Esophagus muscularis mucosa (tissue), 4 donors: ENCODE results near the gene GCK. TPM values are rescaled to one million over a fixed set of nuclear protein-coding genes. Genes with fewer than 3 reads are reported as not detected.

Source experiments
- DNase-seq: peaks from one replicate; pipeline ENCODE4 v3.0.0-alpha.2; 2017; ENCODE audit errors: extremely low spot score
- H3K27ac ChIP-seq, 4 donors: fragments of 200-600 bp; sonication (generic); replicated peaks in 1 of 4; 1 replicate in 3 of 4; 2 replicates in 1 of 4; pipeline ENCODE4 v1.5.1; 2016 to 2019; ENCODE audit warnings: mild to moderate bottlenecking in 1 of 4
- H3K27me3 ChIP-seq, 4 donors: fragments of 200-600 bp; sonication (generic); one replicate each; pipeline versions ENCODE4 v1.5.1 to v1.6.0; 2016 to 2019
- H3K36me3 ChIP-seq, 4 donors: fragments of 200-600 bp; sonication (generic); one replicate each; pipeline ENCODE4 v1.5.1; 2016 to 2019
- H3K4me1 ChIP-seq, 4 donors: fragments of 200-600 bp; sonication (generic); one replicate each; pipeline ENCODE4 v1.5.1; 2016 to 2019
- H3K4me3 ChIP-seq, 4 donors: fragments of 200-600 bp; sonication (generic); 1 replicate in 2 of 4; 2 replicates in 2 of 4; pipeline ENCODE4 v1.5.1; 2016 to 2019; ENCODE audit warnings: mild to moderate bottlenecking in 4 of 4, moderate library complexity in 1 of 4
- H3K9me3 ChIP-seq, 4 donors: fragments of 200-600 bp; sonication (generic); 1 replicate in 3 of 4; 2 replicates in 1 of 4; pipeline ENCODE4 v1.5.1; 2016 to 2019
- EP300 ChIP-seq: sonication (generic); formaldehyde crosslinking; IDR thresholded peaks from one replicate; pipeline ENCODE4 v1.6.1; 2017; ENCODE audit warnings: antibody characterized with exemption
- POLR2A ChIP-seq: fragments of 450-650 bp; IDR thresholded peaks from one replicate; pipeline ENCODE4 v1.6.1; 2017; ENCODE audit warnings: antibody characterized with exemption, moderate library complexity, mild to moderate bottlenecking, low read depth
- POLR2AphosphoS5 ChIP-seq, 2 donors: sonication (generic); formaldehyde crosslinking; IDR thresholded peaks; one replicate each; pipeline ENCODE4 v1.6.1; 2017; ENCODE audit warnings: antibody characterized with exemption in 2 of 2
- WGBS: methylation state at CpG from one replicate; pipeline ENCODE4 v1.1.5; 2018; 5-methylcytosine and 5-hydroxymethylcytosine counted together
- intact Hi-C: fragments of 100-400 bp; cut with DNase I; formaldehyde crosslinking; loops from one replicate; pipeline ENCODE4 v1.15.1; 2023
- total RNA-seq, 4 donors: library from RNA; depleted of rRNA; stranded (reverse); fragments of >200 nt; gene quantifications; one replicate each; pipeline versions ENCODE4 v1.1.0 to v1.2.1, GENCODE V29; 2016
- TF ChIP-seq, protein P1 (sequence below), 3 experiments: fragments of 200-600 bp in 2 of 3; fragments of 450-650 bp in 1 of 3; sonication (generic) in 2 of 3; IDR thresholded peaks; one replicate each; pipeline ENCODE4 v1.5.1; 2017 to 2019; ENCODE audit warnings: antibody characterized with exemption in 3 of 3, mild to moderate bottlenecking in 2 of 3, moderate library complexity in 1 of 3

Gene GCK
- total RNA-seq, 4 donors from 2014 or later = 0.75 to 2.8 (median 1.2) TPM

- TF ChIP-seq POLR2A (no peak), POLR2AphosphoS5 (IDR thresholded peaks at IDR 0.05) (no peak)
- TF ChIP-seq, protein P1, sequence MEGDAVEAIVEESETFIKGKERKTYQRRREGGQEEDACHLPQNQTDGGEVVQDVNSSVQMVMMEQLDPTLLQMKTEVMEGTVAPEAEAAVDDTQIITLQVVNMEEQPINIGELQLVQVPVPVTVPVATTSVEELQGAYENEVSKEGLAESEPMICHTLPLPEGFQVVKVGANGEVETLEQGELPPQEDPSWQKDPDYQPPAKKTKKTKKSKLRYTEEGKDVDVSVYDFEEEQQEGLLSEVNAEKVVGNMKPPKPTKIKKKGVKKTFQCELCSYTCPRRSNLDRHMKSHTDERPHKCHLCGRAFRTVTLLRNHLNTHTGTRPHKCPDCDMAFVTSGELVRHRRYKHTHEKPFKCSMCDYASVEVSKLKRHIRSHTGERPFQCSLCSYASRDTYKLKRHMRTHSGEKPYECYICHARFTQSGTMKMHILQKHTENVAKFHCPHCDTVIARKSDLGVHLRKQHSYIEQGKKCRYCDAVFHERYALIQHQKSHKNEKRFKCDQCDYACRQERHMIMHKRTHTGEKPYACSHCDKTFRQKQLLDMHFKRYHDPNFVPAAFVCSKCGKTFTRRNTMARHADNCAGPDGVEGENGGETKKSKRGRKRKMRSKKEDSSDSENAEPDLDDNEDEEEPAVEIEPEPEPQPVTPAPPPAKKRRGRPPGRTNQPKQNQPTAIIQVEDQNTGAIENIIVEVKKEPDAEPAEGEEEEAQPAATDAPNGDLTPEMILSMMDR (IDR thresholded peaks at IDR 0.05) = no peak
- Histone ChIP-seq H3K27ac (no peak overlapping the region), H3K4me3 (no peak overlapping the region), H3K36me3 (no peaks in the 10 kb centered on the region), H3K9me3 (no peaks in the 10 kb centered on the region), H3K4me1 (peaks cover 0 to 21% (median 0%) of the 10 kb centered on the region in 4 donors), H3K27me3 (no peaks in the 10 kb centered on the region)
- intact Hi-C loops = loop anchor here (10.0 kb wide), 1 partner anchor 62 kb away; no protein-coding TSS in a partner anchor
- DNase-seq = no peak
- 65% methylated on average over 3 of the region's 3 CpGs for WGBS
Measured at GRCh38 chr7:44133295-44133694, 55.9 kb downstream of the GCK start.

DNA sequence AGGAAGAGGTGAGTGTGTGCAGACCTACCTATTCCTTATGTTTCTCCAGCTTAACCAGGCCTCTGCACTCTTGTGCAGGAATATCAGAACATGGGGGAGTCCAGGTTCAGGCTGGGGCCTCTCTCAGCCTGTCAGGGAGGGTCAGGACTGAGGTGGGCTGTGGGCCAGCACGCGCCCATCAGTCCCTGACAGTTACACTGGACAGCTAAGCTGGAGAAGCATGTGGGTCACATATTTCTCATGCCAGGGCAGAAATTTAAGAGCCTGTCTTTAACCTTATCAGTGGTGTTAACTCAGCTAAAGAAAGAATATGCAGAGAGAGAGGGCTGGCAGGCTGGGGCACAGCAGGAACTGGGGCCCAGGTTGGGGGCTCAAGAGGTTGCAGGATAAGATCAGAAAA is 57.2 kb downstream of the GCK start:
- no peak overlapping the region for H3K27ac ChIP-seq
- DNase-seq = no peak

DNA sequence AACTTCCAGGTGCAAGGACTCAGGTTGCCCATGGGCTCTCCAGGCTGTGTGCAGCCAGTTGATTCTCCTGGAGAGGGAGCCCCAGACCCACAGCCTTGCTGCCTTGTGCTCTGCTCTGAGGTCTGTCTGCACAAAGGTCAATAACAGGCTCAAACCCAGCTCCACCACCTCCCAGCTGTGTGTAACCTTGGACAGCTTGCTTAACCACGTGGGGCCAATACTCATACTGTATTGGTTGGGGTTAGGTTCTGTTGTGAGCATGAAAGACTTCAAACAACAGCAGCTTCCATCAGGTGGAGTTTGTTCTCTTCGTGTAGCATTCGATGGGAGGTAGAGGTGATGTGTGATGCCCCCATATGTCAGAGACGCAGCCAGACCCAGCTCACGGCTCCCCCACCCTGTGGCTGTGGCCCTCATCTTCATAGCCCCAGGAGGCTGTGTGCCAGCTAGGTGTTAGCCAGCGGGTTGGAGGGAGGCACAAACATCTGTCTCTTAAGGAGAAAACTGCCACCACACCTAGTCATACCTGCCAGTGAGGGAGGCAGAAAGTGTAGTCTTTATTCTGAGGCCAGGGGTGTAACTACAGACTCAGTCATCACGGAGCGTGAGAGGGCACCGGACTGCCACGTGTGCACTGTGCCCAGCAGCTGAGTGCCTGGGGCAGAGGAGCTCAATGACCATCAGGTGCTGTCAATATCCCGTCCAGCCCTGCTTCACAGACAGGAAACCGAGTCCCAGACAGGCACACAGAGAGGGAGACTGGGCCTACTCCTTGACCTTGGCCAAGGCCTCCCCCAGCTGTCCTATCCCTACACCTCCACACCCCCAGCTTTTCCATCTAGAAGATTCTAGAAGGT is 57.8 kb downstream of the GCK start:
- TF ChIP-seq POLR2AphosphoS5 (IDR thresholded peaks at IDR 0.05) = no peak
- no peak for TF ChIP-seq EP300
- TF ChIP-seq, protein P1 (IDR thresholded peaks at IDR 0.05) = no peak
- no peak for TF ChIP-seq POLR2A
- peaks cover 0 to 21% (median 0%) of the 10 kb centered on the region in 4 donors for H3K4me1 ChIP-seq
- H3K4me3 ChIP-seq = no peak overlapping the region
- 77% methylated on average over 12 of the region's 12 CpGs for WGBS
- H3K27me3 ChIP-seq = no peaks in the 10 kb centered on the region
- peaks cover 0 to 5% (median 0%) of the 10 kb centered on the region in 4 donors for H3K9me3 ChIP-seq
- no peak for DNase-seq
- H3K36me3 ChIP-seq = no peaks in the 10 kb centered on the region
- H3K27ac ChIP-seq = no peak overlapping the region
- intact Hi-C loops = loop anchor here (10.0 kb wide), 1 partner anchor 63 kb away; no protein-coding TSS in a partner anchor

More for the DNA sequence above, 57.2 kb downstream of the GCK start:
- H3K27me3 ChIP-seq = no peaks in the 10 kb centered on the region
- intact Hi-C loops = loop anchor here (10.0 kb wide), 1 partner anchor 63 kb away; no protein-coding TSS in a partner anchor
- TF ChIP-seq POLR2AphosphoS5 (IDR thresholded peaks at IDR 0.05) (no peak), EP300 (no peak), POLR2A (no peak)
- TF ChIP-seq, protein P1 (IDR thresholded peaks at IDR 0.05) = no peak
- H3K4me1 ChIP-seq = peaks cover 0 to 21% (median 0%) of the 10 kb centered on the region in 4 donors
- WGBS = 72% methylated on average over 2 of the region's 2 CpGs
- peaks cover 0 to 5% (median 0%) of the 10 kb centered on the region in 4 donors for H3K9me3 ChIP-seq
- no peak overlapping the region for H3K4me3 ChIP-seq
- H3K36me3 ChIP-seq = no peaks in the 10 kb centered on the region

DNA sequence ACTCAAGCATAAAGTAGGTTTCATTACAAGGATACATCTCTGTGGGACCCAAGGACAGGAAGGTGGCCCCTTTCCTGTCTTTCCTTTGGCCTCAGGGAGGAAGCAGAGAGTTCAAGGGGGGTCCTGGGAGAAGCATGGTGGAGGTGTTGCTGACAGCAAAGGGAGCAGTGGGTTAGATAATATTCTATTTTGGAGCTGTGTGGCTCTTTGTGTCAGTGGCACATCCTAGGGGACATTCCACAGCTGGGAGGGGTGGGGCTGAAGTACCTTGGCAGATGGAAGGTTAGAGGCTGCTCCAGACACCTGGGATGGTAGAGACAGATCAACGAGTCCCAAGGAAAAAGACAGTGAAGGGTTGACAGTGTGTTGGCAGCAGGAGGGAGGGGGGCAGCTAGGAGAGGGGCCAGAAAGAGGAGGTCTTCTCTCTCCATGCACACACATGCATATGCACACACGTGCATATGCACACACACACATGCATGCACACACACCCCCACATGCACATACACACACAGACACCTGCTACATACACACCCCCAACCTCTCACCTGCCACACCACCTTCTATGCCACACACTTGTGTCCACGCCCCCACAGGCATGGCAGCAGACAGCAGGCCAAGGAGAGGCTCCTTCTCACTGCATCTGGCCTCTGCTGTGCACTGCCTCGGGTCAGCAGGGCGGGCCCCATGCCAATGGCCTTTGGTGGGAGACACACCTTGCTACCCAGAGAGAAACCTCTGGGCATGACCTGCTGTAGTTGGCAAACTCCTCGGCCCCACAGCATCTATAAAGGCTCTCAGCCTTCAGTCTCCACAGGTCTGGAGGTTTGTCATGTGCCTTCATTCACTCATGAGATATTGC is 60.3 kb downstream of the GCK start:
- 63% methylated on average over 3 of the region's 6 CpGs for WGBS
- no peak overlapping the region for H3K27ac ChIP-seq
- intact Hi-C loops = no loop called here

More for the DNA sequence above, 60.3 kb downstream of the GCK start:
- no peak for DNase-seq
- TF ChIP-seq POLR2A = no peak
- TF ChIP-seq POLR2AphosphoS5 (IDR thresholded peaks at IDR 0.05) = no peak
- TF ChIP-seq EP300 = no peak
- TF ChIP-seq, protein P1 (IDR thresholded peaks at IDR 0.05) = no peak
- Histone ChIP-seq H3K4me3 (no peak overlapping the region), H3K27me3 (no peaks in the 10 kb centered on the region), H3K36me3 (no peaks in the 10 kb centered on the region), H3K9me3 (peaks cover 0 to 5% (median 0%) of the 10 kb centered on the region in 4 donors), H3K4me1 (peaks cover 0 to 26% (median 6%) of the 10 kb centered on the region in 4 donors)
